T1000 (cell line): ENCODE results near the gene RERE.

ENCODE experiments used
- DNase-seq: peaks from one replicate; lab custom pipeline; 2025; ENCODE audit warnings: mixed read lengths; lab: John Stamatoyannopoulos, UW

The RERE gene

GRCh38 chr1:8687538-8687937 is 129.9 kb downstream of the RERE start:
- no peak for DNase-seq

- DNase-seq = no peak
Measured at GRCh38 chr1:8687039-8687438, 130.4 kb downstream of the RERE start.

- no peak for DNase-seq
Measured at GRCh38 chr1:8685463-8685862, 132.0 kb downstream of the RERE start.

- DNase-seq = no peak
Measured at GRCh38 chr1:8684590-8684989, 132.8 kb downstream of the RERE start.

GRCh38 chr1:8682573-8682972 is 134.9 kb downstream of the RERE start:
- DNase-seq = no peak

GRCh38 chr1:8681911-8682310 is 135.5 kb downstream of the RERE start:
- no peak for DNase-seq

GRCh38 chr1:8680664-8681650 is 136.5 kb downstream of the RERE start:
- no peak for DNase-seq

- DNase-seq = no peak
Measured at GRCh38 chr1:8679929-8680663, 137.3 kb downstream of the RERE start.

- no peak for DNase-seq
Measured at GRCh38 chr1:8679395-8679800, 138.0 kb downstream of the RERE start.

- no peak for DNase-seq
Measured at GRCh38 chr1:8678673-8679394, 138.6 kb downstream of the RERE start.

- DNase-seq = no peak
Measured at GRCh38 chr1:8677782-8678181, 139.7 kb downstream of the RERE start.

- no peak for DNase-seq
Measured at GRCh38 chr1:8676813-8677212, 140.6 kb downstream of the RERE start.

GRCh38 chr1:8676072-8676471 is 141.4 kb downstream of the RERE start:
- DNase-seq = no peak

GRCh38 chr1:8674912-8675311 is 142.5 kb downstream of the RERE start:
- DNase-seq = no peak

- no peak for DNase-seq
Measured at GRCh38 chr1:8674481-8674880, 143.0 kb downstream of the RERE start.

GRCh38 chr1:8671306-8671917 is 146.0 kb downstream of the RERE start:
- DNase-seq = no peak

- no peak for DNase-seq
Measured at GRCh38 chr1:8670371-8670818, 147.0 kb downstream of the RERE start.

GRCh38 chr1:8669606-8670335 is 147.7 kb downstream of the RERE start:
- no peak for DNase-seq

- DNase-seq = no peak
Measured at GRCh38 chr1:8667869-8668594, 149.4 kb downstream of the RERE start.

- DNase-seq = no peak
Measured at GRCh38 chr1:8666389-8667167, 150.9 kb downstream of the RERE start.
